H1 (cell line): ENCODE results near the gene LMNA. TPM values are rescaled to one million over a fixed set of nuclear protein-coding genes. Genes with fewer than 3 reads are reported as not detected.

Experiments
- ASH2L ChIP-seq: fragments of 200-600, 300-600 bp; sonication (generic); IDR thresholded peaks from one replicate; pipeline ENCODE4 v1.7.1; 2017; ENCODE audit warnings: low read length
- CBX5 ChIP-seq: fragments of 300-800, 300-1000 bp; sonication (generic); IDR thresholded peaks from 2 replicates; pipeline ENCODE4 v1.7.1; 2016; ENCODE audit warnings: antibody characterized with exemption, low read length, low read depth
- CHD7 ChIP-seq: fragments of 300-600 bp; sonication (generic); IDR thresholded peaks from 2 replicates; pipeline ENCODE4 v1.7.1; 2012; ENCODE audit warnings: low read length, moderate library complexity, mild to moderate bottlenecking, inconsistent platforms; ENCODE audit not compliant: insufficient replicate concordance
- EGR1 ChIP-seq: IDR thresholded peaks from 2 replicates; pipeline ENCODE4 v1.6.1; 2011; ENCODE audit warnings: low read depth, low read length, borderline replicate concordance
- GTF2F1 ChIP-seq: IDR thresholded peaks from 2 replicates; pipeline ENCODE4 v1.6.1; 2012; ENCODE audit warnings: low read depth, low read length, improper control_type of control experiment, borderline replicate concordance
- JUN ChIP-seq: IDR thresholded peaks from 2 replicates; pipeline ENCODE4 v1.6.1; 2011; ENCODE audit warnings: low read depth, mild to moderate bottlenecking, improper control_type of control experiment, low read length
- KDM5A ChIP-seq: fragments of 200-600 bp; IDR thresholded peaks from 2 replicates; pipeline ENCODE4 v1.7.1; 2012; ENCODE audit warnings: mild to moderate bottlenecking, low read length, inconsistent platforms, mixed read lengths
- MAX ChIP-seq: IDR thresholded peaks from 2 replicates; pipeline ENCODE4 v1.6.1; 2012; ENCODE audit warnings: inconsistent platforms
- PHF8 ChIP-seq: fragments of 200-600 bp; sonication (generic); conservative IDR thresholded peaks from 2 replicates; pipeline ENCODE4 v1.7.1; 2012; ENCODE audit warnings: low read depth, mild to moderate bottlenecking, inconsistent platforms, low read length, moderate library complexity
- POLR2A ChIP-seq, 2 experiments: IDR thresholded peaks; 1 replicate in 1 of 2; 2 replicates in 1 of 2; pipeline ENCODE4 v1.6.1; 2011; ENCODE audit warnings: low read depth in 2 of 2, low read length in 2 of 2, mild to moderate bottlenecking in 2 of 2; ENCODE audit errors: control extremely low read depth in 1 of 2
- RBBP5 ChIP-seq: IDR thresholded peaks from 2 replicates; pipeline ENCODE4 v1.7.1; 2012; ENCODE audit warnings: low read depth, mild to moderate bottlenecking, inconsistent platforms, low read length, moderate library complexity, borderline replicate concordance
- SP1 ChIP-seq: IDR thresholded peaks from 2 replicates; pipeline ENCODE4 v1.6.1; 2011; ENCODE audit warnings: low read depth, low read length
- SP4 ChIP-seq: IDR thresholded peaks from 2 replicates; pipeline ENCODE4 v1.6.1; 2012; ENCODE audit warnings: low read length, inconsistent platforms
- TAF1 ChIP-seq: IDR thresholded peaks from 2 replicates; pipeline ENCODE4 v1.6.1; 2011; ENCODE audit warnings: mild to moderate bottlenecking, low read depth, low read length
- polyA plus RNA-seq, 7 experiments: library from polyadenylated mRNA; depleted of rRNA in 3 of 7; stranded (reverse) in 5 of 7; unstranded in 2 of 7; fragments of >200 nt in 5 of 7; fragments of 200-250 nt in 2 of 7; gene quantifications; 1 replicate in 5 of 7; 2 replicates in 1 of 7; 4 replicates in 1 of 7; pipeline versions ENCODE4 v1.2.1 to v1.2.3, GENCODE V29; 2011 to 2013; ENCODE audit warnings: missing spikeins in 2 of 7, mixed read lengths in 2 of 7
- total RNA-seq: library from RNA; stranded (reverse); fragmentation: NEBNext Ultra II Directional; extraction: Animal tissue kit (Norgen Biotek cat#: 25700); gene quantifications from 2 replicates; pipeline ENCODE4 v1.2.1, GENCODE V29; 2021

LMNA gene
- total and polyA plus RNA-seq, 2 of the 8 experiments (the other 6 are each of a cell fraction or from before 2014, with no cell fraction given): 25.8 to 46.8 TPM

GRCh38 chr1:156080863-156081179, 33.7 kb upstream of the LMNA start (continued):
- no peak for TF ChIP-seq CHD7
- no peak for TF ChIP-seq SP4
- no peak for TF ChIP-seq KDM5A
- no peak for TF ChIP-seq GTF2F1
- no peak for TF ChIP-seq SP1
- TF ChIP-seq EGR1: no peak
- TF ChIP-seq RBBP5: no peak
- TF ChIP-seq ASH2L: peak; percentile 43
- no peak for TF ChIP-seq CBX5
- no peak for TF ChIP-seq MAX
- no peak for TF ChIP-seq PHF8
- TF ChIP-seq POLR2A (IDR thresholded peaks at IDR 0.05; ENCODE audit: control extremely low read depth in 1 of 2, low read depth in 2 of 2, low read length in 2 of 2): no peak
- TF ChIP-seq JUN: no peak
- 0 out of 2 replicates have a peak, but pooled peaks have one; percentile 16 for TF ChIP-seq TAF1
